Naive thymus-derived CD8-positive, alpha-beta T cell (primary cell): ENCODE results near the gene HAPSTR1. TPM values are rescaled to one million over a fixed set of nuclear protein-coding genes. Genes with fewer than 3 reads are reported as not detected.
A peak's percentile ranks its signal among the peaks of the same experiment; 100 is the strongest.

Source experiments
- ATAC-seq, 2 donors: fragments of 150-1000 bp; cut with Tn5 transposase in 1 of 2; sonication (Bioruptor Pico), chemical (Tn5 transposase) in 1 of 2; 1 replicate in 1 of 2; 2 replicates in 1 of 2; pipeline ENCODE4 v1.10.0; 2021; ENCODE audit warnings: mild to moderate bottlenecking in 2 of 2, moderate library complexity in 2 of 2
- POLR2A ChIA-PET: fragments of 350-600 bp; sonication (Branson Sonifier 250); formaldehyde crosslinking; loops from one replicate; lab custom pipeline; 2021; ENCODE audit warnings: antibody characterized with exemption; lab: Charles Lee
- DNase-seq, 10 donors: peaks; one replicate each; pipeline versions ENCODE4 v3.0.0 to v3.0.0-alpha.2; 2020 to 2022
- H3K27ac Mint-ChIP-seq, 10 donors: one replicate each; pipeline ENCODE4 v1.8.0; 2020 to 2022; ENCODE audit warnings: mild to moderate bottlenecking in 10 of 10, mixed read lengths in 10 of 10, moderate library complexity in 4 of 10, inconsistent platforms in 1 of 10
- H3K27me3 Mint-ChIP-seq, 5 donors: one replicate each; pipeline ENCODE4 v1.8.0; 2021 to 2022; ENCODE audit warnings: mixed read lengths in 5 of 5
- H3K36me3 Mint-ChIP-seq, 3 donors: one replicate each; pipeline ENCODE4 v1.8.0; 2020 to 2022; ENCODE audit warnings: mixed read lengths in 3 of 3, mild to moderate bottlenecking in 2 of 3, inconsistent platforms in 1 of 3
- H3K4me1 Mint-ChIP-seq, 4 donors: one replicate each; pipeline ENCODE4 v1.8.0; 2021 to 2022; ENCODE audit warnings: mixed read lengths in 4 of 4
- H3K4me3 Mint-ChIP-seq, 10 donors: one replicate each; pipeline ENCODE4 v1.8.0; 2020 to 2022; ENCODE audit warnings: mild to moderate bottlenecking in 10 of 10, mixed read lengths in 10 of 10, moderate library complexity in 6 of 10, inconsistent platforms in 1 of 10
- H3K9me3 Mint-ChIP-seq, 9 donors: one replicate each; pipeline ENCODE4 v1.8.0; 2020 to 2022; ENCODE audit warnings: mixed read lengths in 9 of 9, mild to moderate bottlenecking in 3 of 9, inconsistent platforms in 1 of 9, moderate library complexity in 1 of 9
- polyA plus RNA-seq, 3 donors: library from polyadenylated mRNA; unstranded; fragments of 300-500 nt; fragmentation: Illumina TruSeq; gene quantifications; one replicate each; pipeline ENCODE4 v1.2.3, GENCODE V29; 2021
- total RNA-seq, 8 experiments: library from RNA in 2 of 8; stranded (reverse) in 2 of 8; gene quantifications; one replicate each; pipeline ENCODE4 v1.2.3 and lab custom pipeline; 2021 to 2026

Gene HAPSTR1
- total and polyA plus RNA-seq, 5 experiments from 2014 or later = 9.9 to 102 (median 16.5) TPM

DNA sequence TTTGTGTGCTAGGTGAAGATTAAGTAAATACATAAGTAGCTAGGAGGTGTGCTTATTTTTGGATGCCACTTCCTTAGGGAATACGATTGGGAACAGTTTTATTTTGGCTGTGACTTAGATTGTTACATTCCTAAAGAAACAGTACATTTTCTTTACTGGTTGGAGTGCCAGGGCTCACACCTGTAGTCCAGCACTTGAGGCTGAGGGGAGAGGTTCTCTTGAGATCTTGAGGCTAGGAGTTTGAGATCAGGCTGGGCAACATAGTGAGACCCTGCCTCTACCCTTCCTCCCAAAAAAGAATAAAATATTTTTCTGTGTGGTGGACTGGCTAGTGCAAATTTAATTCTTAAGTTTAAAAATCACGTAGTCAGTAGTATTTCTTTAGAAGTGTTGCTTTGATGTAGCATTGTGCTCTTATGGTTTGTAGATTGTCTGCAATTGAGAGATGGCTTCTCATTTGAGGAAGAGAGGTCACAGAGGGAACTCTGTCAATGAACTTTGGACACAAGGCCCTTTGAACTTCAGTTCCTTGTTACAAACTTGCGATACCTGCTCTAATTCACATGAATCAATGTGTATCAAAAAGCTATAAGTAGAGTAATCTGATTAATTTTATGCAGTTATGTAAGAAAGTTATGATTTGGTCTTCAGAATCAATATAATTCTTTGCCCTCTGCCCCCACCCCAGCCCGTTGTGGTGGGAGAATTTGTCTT is 7.1 kb downstream of the HAPSTR1 start:
- ATAC-seq = no peak
- peak overlapping the region in 9 of 10 donors; percentile 12 to 84 (median 79) for H3K27ac Mint-ChIP-seq
- no peaks in the 10 kb centered on the region for H3K27me3 Mint-ChIP-seq
- H3K36me3 Mint-ChIP-seq = peaks cover 4 to 92% (median 33%) of the 10 kb centered on the region in 3 donors
- H3K9me3 Mint-ChIP-seq = no peaks in the 10 kb centered on the region
- DNase-seq = no peak
- POLR2A ChIA-PET = no interaction called here
- H3K4me3 Mint-ChIP-seq = peak overlapping the region; percentile 60 to 84 (median 74)
- peaks cover 53 to 95% (median 90%) of the 10 kb centered on the region in 4 donors for H3K4me1 Mint-ChIP-seq

DNA sequence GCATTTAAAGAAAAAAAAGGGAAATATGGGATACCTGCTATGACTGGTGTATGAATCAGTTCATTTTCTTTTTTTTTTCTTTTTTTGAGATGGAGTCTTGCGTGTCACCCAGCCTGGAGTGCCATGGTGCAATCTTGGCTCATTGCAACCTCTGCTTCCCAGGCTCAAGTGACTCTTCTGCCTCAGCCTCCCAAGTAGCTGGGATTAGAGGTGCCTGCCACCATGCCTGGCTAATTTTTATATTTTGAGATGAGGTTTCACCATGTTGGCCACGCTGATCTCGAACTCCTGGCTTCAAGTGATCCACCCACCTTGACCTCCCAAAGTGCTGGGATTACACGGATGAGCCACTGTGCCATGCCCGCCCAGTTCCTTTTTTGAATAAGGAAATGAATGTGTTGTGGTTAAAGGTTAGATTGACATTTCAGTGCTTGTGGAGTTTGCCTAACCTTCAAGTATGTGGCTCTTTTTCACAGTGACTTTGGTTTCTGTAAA is 7.7 kb downstream of the HAPSTR1 start:
- DNase-seq = no peak

GRCh38 chr16:9102379-9102778 is 10.9 kb downstream of the HAPSTR1 start:
- POLR2A ChIA-PET = interaction anchor here (0.6 to 4.7 kb wide), 4 partner anchors 10 to 139 kb away, joined by 3 to 68 read pairs (median 4); partner anchors contain the start of genes HAPSTR1 and USP7
- Mint-ChIP-seq H3K27me3 (no peaks in the 10 kb centered on the region), H3K4me3 (peak overlapping the region; percentile 63 to 84 (median 74)), H3K27ac (peak overlapping the region; percentile 20 to 92 (median 82)), H3K36me3 (peaks cover 13 to 96% (median 51%) of the 10 kb centered on the region in 3 donors), H3K9me3 (no peaks in the 10 kb centered on the region), H3K4me1 (peaks cover 57 to 99% (median 95%) of the 10 kb centered on the region in 4 donors)
- DNase-seq = no peak
- no peak for ATAC-seq

More for the DNA sequence above, 7.7 kb downstream of the HAPSTR1 start:
- peak overlapping the region; percentile 60 to 84 (median 72) for H3K4me3 Mint-ChIP-seq
- ATAC-seq = no peak
- peaks cover 7 to 92% (median 36%) of the 10 kb centered on the region in 3 donors for H3K36me3 Mint-ChIP-seq
- POLR2A ChIA-PET = interaction anchor here (4.7 kb wide), 1 partner anchor 7 kb away, joined by 68 read pairs; the partner anchor contains the start of gene HAPSTR1
- H3K27me3 Mint-ChIP-seq = no peaks in the 10 kb centered on the region
- H3K4me1 Mint-ChIP-seq = peaks cover 55 to 94% (median 91%) of the 10 kb centered on the region in 4 donors
- H3K27ac Mint-ChIP-seq = peak overlapping the region in 9 of 10 donors; percentile 50 to 84 (median 77)
- no peaks in the 10 kb centered on the region for H3K9me3 Mint-ChIP-seq

DNA sequence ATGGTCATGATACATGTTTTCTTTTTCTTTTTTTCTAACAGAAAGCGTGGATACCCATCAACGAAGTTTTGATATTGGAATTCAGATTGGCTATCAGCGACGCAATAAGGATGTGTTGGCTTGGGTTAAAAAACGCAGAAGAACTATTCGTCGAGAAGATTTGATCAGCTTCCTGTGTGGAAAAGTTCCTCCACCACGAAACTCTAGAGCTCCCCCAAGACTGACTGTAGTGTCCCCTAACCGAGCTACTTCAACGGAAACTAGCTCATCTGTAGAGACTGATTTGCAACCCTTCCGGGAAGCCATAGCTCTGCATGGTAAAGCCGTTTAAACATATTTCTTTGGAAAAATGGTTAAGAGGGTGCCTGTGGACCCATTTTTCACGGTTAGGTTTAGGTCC is 11.5 kb downstream of the HAPSTR1 start:
- no peaks in the 10 kb centered on the region for H3K27me3 Mint-ChIP-seq
- peaks cover 13 to 96% (median 51%) of the 10 kb centered on the region in 3 donors for H3K36me3 Mint-ChIP-seq
- DNase-seq (peak in 3 of 10 donors; percentile 36 to 50 (median 49)), ATAC-seq (peak; percentile 67 to 78)
- POLR2A ChIA-PET = interaction anchor here (0.9 to 4.7 kb wide), 3 partner anchors 11 to 139 kb away, joined by 3 to 68 read pairs (median 3); partner anchors contain the start of genes HAPSTR1 and USP7
- H3K4me3 Mint-ChIP-seq = peak overlapping the region; percentile 63 to 84 (median 74)
- H3K4me1 Mint-ChIP-seq = peaks cover 55 to 99% (median 95%) of the 10 kb centered on the region in 4 donors
- peak overlapping the region; percentile 15 to 92 (median 83) for H3K27ac Mint-ChIP-seq
- no peaks in the 10 kb centered on the region for H3K9me3 Mint-ChIP-seq

- Mint-ChIP-seq H3K36me3 (peaks cover 13 to 95% (median 51%) of the 10 kb centered on the region in 3 donors), H3K9me3 (no peaks in the 10 kb centered on the region), H3K4me3 (peak overlapping the region; percentile 63 to 84 (median 74)), H3K4me1 (peaks cover 49 to 97% (median 94%) of the 10 kb centered on the region in 4 donors), H3K27me3 (no peaks in the 10 kb centered on the region), H3K27ac (peak overlapping the region; percentile 15 to 92 (median 82))
- POLR2A ChIA-PET = interaction anchor here (0.9 to 4.7 kb wide), 3 partner anchors 11 to 140 kb away, joined by 3 to 68 read pairs (median 3); partner anchors contain the start of genes HAPSTR1 and USP7
- DNase-seq = no peak
- ATAC-seq = no peak
Observed at GRCh38 chr16:9103546-9103945, 12.1 kb downstream of the HAPSTR1 start.

DNA sequence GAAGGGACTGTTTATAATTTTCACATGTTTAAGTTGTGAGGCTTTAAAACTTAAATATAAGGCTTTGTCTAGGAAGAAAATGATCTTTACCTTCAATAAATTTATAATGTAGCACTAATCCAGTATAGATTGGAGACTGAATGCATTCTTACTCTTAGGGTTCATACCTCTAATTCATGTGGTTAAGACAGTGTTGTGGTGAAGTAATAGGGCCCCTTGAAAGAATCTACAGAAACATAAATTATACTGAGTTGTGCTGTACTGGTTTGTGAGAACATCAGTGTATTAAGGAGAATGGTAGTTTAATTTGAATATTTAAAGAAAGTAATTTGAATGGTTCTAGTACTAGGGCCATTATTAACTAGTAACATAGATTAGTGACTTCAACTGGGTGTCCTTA is 13.7 kb downstream of the HAPSTR1 start:
- DNase-seq (no peak), ATAC-seq (peak; percentile 60 to 70)
- POLR2A ChIA-PET = no interaction called here
- H3K27me3 Mint-ChIP-seq = no peaks in the 10 kb centered on the region
- H3K4me1 Mint-ChIP-seq = peaks cover 51 to 97% (median 95%) of the 10 kb centered on the region in 4 donors
- peak overlapping the region in 8 of 10 donors; percentile 11 to 83 (median 64) for H3K27ac Mint-ChIP-seq
- peaks cover 13 to 97% (median 45%) of the 10 kb centered on the region in 3 donors for H3K36me3 Mint-ChIP-seq
- H3K9me3 Mint-ChIP-seq = no peaks in the 10 kb centered on the region
- peak overlapping the region; percentile 22 to 86 (median 72) for H3K4me3 Mint-ChIP-seq

DNA sequence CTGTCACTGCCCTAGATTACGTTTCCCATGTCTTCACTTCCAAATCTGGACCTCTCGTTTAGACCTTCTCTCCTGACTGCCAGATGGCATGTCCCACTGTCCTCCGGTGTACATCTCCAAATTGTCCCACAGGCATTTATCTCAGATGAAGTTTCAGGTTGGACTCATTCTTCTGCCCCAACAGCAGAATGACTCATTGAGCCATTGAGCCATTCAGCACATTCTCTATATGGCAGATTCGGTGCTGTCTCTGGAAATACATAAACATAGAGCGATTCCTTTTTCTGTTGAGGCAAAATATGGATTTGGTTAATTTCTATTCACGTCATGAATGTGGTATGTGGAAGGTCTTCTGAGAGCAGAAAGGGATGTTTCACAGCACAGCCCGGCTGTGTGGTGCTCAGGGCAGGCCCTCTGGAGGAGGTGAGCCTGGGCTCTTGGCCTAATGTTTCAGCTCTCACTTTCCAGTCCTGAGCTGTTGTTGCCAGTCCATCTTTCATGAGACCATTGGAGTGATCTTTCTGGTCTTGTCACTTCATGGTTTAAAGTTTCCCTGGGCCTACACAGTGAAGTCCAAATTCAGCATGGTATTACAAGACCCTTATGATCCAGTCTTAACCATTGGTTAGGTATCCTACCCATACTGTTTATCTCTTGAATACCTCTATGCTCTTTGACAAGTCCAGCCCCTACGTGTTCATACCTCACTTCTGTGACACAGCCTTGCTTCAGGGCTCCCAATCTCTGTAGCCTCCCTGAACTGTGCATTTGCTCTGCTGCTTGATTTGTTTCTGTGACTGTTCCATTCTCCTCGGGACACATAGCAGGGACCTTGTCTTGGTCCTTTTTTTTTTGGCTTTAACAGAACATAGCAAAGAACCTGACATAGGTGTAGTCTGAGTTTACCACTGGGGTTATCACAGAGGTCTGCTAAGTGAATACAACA is 15.9 kb downstream of the HAPSTR1 start:
- DNase-seq = no peak
- H3K4me3 Mint-ChIP-seq = peak overlapping the region in 9 of 10 donors; percentile 52 to 85 (median 64)

GRCh38 chr16:9109255-9109654 is 17.8 kb downstream of the HAPSTR1 start:
- DNase-seq (no peak), ATAC-seq (no peak)
- H3K4me3 Mint-ChIP-seq = peak overlapping the region in 9 of 10 donors; percentile 33 to 77 (median 66)
- POLR2A ChIA-PET = interaction anchor here (5.4 kb wide), 1 partner anchor 17 kb away, joined by 23 read pairs; the partner anchor contains the start of gene HAPSTR1
- H3K27me3 Mint-ChIP-seq = no peaks in the 10 kb centered on the region
- H3K9me3 Mint-ChIP-seq = no peaks in the 10 kb centered on the region
- H3K27ac Mint-ChIP-seq = peak overlapping the region in 8 of 10 donors; percentile 8 to 74 (median 67)
- H3K36me3 Mint-ChIP-seq = peaks cover 5 to 90% (median 21%) of the 10 kb centered on the region in 3 donors
- peaks cover 43 to 98% (median 93%) of the 10 kb centered on the region in 4 donors for H3K4me1 Mint-ChIP-seq

More for the DNA sequence above, 15.9 kb downstream of the HAPSTR1 start:
- H3K9me3 Mint-ChIP-seq = no peaks in the 10 kb centered on the region
- ATAC-seq = no peak
- peaks cover 13 to 92% (median 39%) of the 10 kb centered on the region in 3 donors for H3K36me3 Mint-ChIP-seq
- peak overlapping the region; percentile 13 to 80 (median 46) for H3K27ac Mint-ChIP-seq
- POLR2A ChIA-PET = interaction anchor here (1.1 to 5.4 kb wide), 2 partner anchors 15 to 16 kb away, joined by 3 to 23 read pairs; partner anchors contain the start of gene HAPSTR1
- H3K4me1 Mint-ChIP-seq = peaks cover 41 to 97% (median 92%) of the 10 kb centered on the region in 4 donors
- H3K27me3 Mint-ChIP-seq = no peaks in the 10 kb centered on the region

GRCh38 chr16:9112166-9112843 is 20.9 kb downstream of the HAPSTR1 start:
- Mint-ChIP-seq H3K4me3 (peak overlapping the region in 9 of 10 donors; percentile 34 to 67 (median 55)), H3K27me3 (no peaks in the 10 kb centered on the region), H3K36me3 (peaks cover 5 to 90% (median 18%) of the 10 kb centered on the region in 3 donors), H3K4me1 (peaks cover 43 to 99% (median 93%) of the 10 kb centered on the region in 4 donors), H3K27ac (peak overlapping the region in 9 of 10 donors; percentile 47 to 88 (median 79)), H3K9me3 (no peaks in the 10 kb centered on the region)
- POLR2A ChIA-PET = interaction anchor here (5.4 kb wide), 1 partner anchor 20 kb away, joined by 23 read pairs; the partner anchor contains the start of gene HAPSTR1
- no peak for DNase-seq
- no peak for ATAC-seq

DNA sequence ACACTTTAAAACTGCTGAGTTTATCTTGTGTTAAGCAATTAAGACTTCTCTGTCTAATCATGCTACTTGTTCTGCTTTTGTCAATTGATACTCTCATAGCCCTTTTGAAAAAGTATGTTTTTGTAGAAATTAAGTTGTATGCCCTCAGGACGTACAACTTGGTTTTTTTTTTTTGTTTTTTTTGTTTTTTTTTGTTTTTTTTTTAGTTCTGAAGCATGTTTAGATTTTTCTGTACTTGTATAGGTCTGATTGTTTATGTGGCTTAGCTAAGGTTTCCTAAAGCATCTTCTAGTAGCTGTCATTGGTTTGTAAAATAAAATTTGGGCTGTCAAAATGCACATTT is 21.4 kb downstream of the HAPSTR1 start:
- Mint-ChIP-seq H3K4me1 (peaks cover 44 to 99% (median 93%) of the 10 kb centered on the region in 4 donors), H3K36me3 (peaks cover 5 to 90% (median 19%) of the 10 kb centered on the region in 3 donors), H3K4me3 (peak overlapping the region in 9 of 10 donors; percentile 20 to 68 (median 55)), H3K9me3 (no peaks in the 10 kb centered on the region), H3K27ac (peak overlapping the region in 9 of 10 donors; percentile 30 to 93 (median 80)), H3K27me3 (no peaks in the 10 kb centered on the region)
- POLR2A ChIA-PET = interaction anchor here (0.6 to 5.4 kb wide), 2 partner anchors 18 to 21 kb away, joined by 3 to 23 read pairs; partner anchors contain the start of gene HAPSTR1
- no peak for ATAC-seq
- DNase-seq = no peak

- no peak for DNase-seq
- peaks cover 43 to 97% (median 90%) of the 10 kb centered on the region in 4 donors for H3K4me1 Mint-ChIP-seq
- POLR2A ChIA-PET = interaction anchor here (0.9 to 1.0 kb wide), 2 partner anchors 21 to 23 kb away, joined by 3 read pairs; no protein-coding TSS in a partner anchor
- peak overlapping the region; percentile 68 to 93 (median 85) for H3K27ac Mint-ChIP-seq
- peak overlapping the region in 9 of 10 donors; percentile 11 to 71 (median 55) for H3K4me3 Mint-ChIP-seq
- H3K9me3 Mint-ChIP-seq = no peaks in the 10 kb centered on the region
- ATAC-seq = peak in 1 of 2 donors; percentile 53
- H3K27me3 Mint-ChIP-seq = no peaks in the 10 kb centered on the region
- H3K36me3 Mint-ChIP-seq = peaks cover 5 to 91% (median 18%) of the 10 kb centered on the region in 3 donors
Observed at GRCh38 chr16:9113707-9114106, 22.3 kb downstream of the HAPSTR1 start.
